HCT116 (cell line): Measurements from ENCODE around the gene NINJ1.

ENCODE experiments used
- CEBPB ChIP-seq: IDR thresholded peaks from 2 replicates; pipeline ENCODE4 v1.6.1; 2012; ENCODE audit warnings: low read depth
- CTCF ChIP-seq, 3 experiments: fragments of 200-600 bp in 1 of 3; sonication (generic) in 1 of 3; IDR thresholded peaks in 2 of 3; conservative IDR thresholded peaks in 1 of 3; 2 replicates each; pipeline ENCODE4 v1.5.1; 2012 to 2017; ENCODE audit warnings: low read depth in 2 of 3, low read length in 2 of 3, antibody characterized with exemption in 1 of 3, borderline replicate concordance in 1 of 3, control low read depth in 1 of 3, mild to moderate bottlenecking in 1 of 3, mixed read lengths in 1 of 3, mixed run types in 1 of 3, moderate library complexity in 1 of 3; ENCODE audit not compliant: insufficient read depth in 1 of 3
- ELF1 ChIP-seq: IDR thresholded peaks from 2 replicates; pipeline ENCODE4 v1.6.1; 2012; ENCODE audit warnings: low read depth, borderline replicate concordance
- EZH2 ChIP-seq: fragments of 200-600 bp; sonication (generic); IDR thresholded peaks from 2 replicates; pipeline ENCODE4 v1.6.1; 2017; ENCODE audit warnings: antibody characterized with exemption, mixed run types
- EZH2phosphoT487 ChIP-seq: fragments of 200-600 bp; IDR thresholded peaks from 2 replicates; pipeline ENCODE4 v1.6.1; 2018; ENCODE audit warnings: antibody characterized with exemption, borderline replicate concordance
- FOSL1 ChIP-seq: IDR thresholded peaks from 2 replicates; pipeline ENCODE4 v1.6.1; 2012; ENCODE audit warnings: low read depth
- JUND ChIP-seq: IDR thresholded peaks from 2 replicates; pipeline ENCODE4 v1.6.1; 2012
- POLR2A ChIP-seq: IDR thresholded peaks from 2 replicates; pipeline ENCODE4 v1.7.0; 2011; ENCODE audit warnings: borderline replicate concordance; ENCODE audit not compliant: insufficient read depth, insufficient read length; ENCODE audit errors: extremely low read depth
- POLR2AphosphoS5 ChIP-seq: IDR thresholded peaks from 2 replicates; pipeline ENCODE4 v1.6.1; 2011; ENCODE audit warnings: mild to moderate bottlenecking, low read depth, low read length, moderate library complexity
- RAD21 ChIP-seq: IDR thresholded peaks from 2 replicates; pipeline ENCODE4 v1.6.1; 2012; ENCODE audit warnings: low read depth, mild to moderate bottlenecking
- SIN3A ChIP-seq: IDR thresholded peaks from 2 replicates; pipeline ENCODE4 v1.6.1; 2012; ENCODE audit warnings: low read depth
- ZNF274 ChIP-seq: fragments of 200-500 bp; sonication (Bioruptor generic); IDR thresholded peaks from 2 replicates; pipeline ENCODE4 v1.6.1; 2014; ENCODE audit warnings: mild to moderate bottlenecking, low read depth, low read length, inconsistent platforms
- TF ChIP-seq, protein P1 (sequence below): IDR thresholded peaks from 2 replicates; pipeline ENCODE4 v1.6.1; 2011; ENCODE audit warnings: mild to moderate bottlenecking, low read length, moderate library complexity; ENCODE audit not compliant: insufficient replicate concordance; ENCODE audit errors: extremely low read depth
- TF ChIP-seq, protein P2 (sequence below): IDR thresholded peaks from 2 replicates; pipeline ENCODE4 v1.6.1; 2012; ENCODE audit warnings: low read depth

GRCh38 chr9:93138171-93138764 is 4.2 kb upstream of the NINJ1 start:
- TF ChIP-seq POLR2A (no peak), POLR2AphosphoS5 (no peak), JUND (no peak), CTCF (IDR thresholded peaks at IDR 0.05 in 2 of 3, conservative IDR thresholded peaks at IDR 0.05 in 1 of 3; ENCODE audit: borderline replicate concordance in 1 of 3, insufficient read depth in 1 of 3, low read depth in 2 of 3, low read length in 2 of 3) (no peak), ZNF274 (no peak), SIN3A (no peak), EZH2phosphoT487 (no peak), RAD21 (no peak), CEBPB (no peak), EZH2 (no peak), ELF1 (no peak), FOSL1 (no peak)
- TF ChIP-seq, protein P1, sequence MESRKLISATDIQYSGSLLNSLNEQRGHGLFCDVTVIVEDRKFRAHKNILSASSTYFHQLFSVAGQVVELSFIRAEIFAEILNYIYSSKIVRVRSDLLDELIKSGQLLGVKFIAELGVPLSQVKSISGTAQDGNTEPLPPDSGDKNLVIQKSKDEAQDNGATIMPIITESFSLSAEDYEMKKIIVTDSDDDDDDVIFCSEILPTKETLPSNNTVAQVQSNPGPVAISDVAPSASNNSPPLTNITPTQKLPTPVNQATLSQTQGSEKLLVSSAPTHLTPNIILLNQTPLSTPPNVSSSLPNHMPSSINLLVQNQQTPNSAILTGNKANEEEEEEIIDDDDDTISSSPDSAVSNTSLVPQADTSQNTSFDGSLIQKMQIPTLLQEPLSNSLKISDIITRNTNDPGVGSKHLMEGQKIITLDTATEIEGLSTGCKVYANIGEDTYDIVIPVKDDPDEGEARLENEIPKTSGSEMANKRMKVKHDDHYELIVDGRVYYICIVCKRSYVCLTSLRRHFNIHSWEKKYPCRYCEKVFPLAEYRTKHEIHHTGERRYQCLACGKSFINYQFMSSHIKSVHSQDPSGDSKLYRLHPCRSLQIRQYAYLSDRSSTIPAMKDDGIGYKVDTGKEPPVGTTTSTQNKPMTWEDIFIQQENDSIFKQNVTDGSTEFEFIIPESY, result no peak
- TF ChIP-seq, protein P2, sequence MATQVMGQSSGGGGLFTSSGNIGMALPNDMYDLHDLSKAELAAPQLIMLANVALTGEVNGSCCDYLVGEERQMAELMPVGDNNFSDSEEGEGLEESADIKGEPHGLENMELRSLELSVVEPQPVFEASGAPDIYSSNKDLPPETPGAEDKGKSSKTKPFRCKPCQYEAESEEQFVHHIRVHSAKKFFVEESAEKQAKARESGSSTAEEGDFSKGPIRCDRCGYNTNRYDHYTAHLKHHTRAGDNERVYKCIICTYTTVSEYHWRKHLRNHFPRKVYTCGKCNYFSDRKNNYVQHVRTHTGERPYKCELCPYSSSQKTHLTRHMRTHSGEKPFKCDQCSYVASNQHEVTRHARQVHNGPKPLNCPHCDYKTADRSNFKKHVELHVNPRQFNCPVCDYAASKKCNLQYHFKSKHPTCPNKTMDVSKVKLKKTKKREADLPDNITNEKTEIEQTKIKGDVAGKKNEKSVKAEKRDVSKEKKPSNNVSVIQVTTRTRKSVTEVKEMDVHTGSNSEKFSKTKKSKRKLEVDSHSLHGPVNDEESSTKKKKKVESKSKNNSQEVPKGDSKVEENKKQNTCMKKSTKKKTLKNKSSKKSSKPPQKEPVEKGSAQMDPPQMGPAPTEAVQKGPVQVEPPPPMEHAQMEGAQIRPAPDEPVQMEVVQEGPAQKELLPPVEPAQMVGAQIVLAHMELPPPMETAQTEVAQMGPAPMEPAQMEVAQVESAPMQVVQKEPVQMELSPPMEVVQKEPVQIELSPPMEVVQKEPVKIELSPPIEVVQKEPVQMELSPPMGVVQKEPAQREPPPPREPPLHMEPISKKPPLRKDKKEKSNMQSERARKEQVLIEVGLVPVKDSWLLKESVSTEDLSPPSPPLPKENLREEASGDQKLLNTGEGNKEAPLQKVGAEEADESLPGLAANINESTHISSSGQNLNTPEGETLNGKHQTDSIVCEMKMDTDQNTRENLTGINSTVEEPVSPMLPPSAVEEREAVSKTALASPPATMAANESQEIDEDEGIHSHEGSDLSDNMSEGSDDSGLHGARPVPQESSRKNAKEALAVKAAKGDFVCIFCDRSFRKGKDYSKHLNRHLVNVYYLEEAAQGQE, result no peak
